Left ventricle myocardium inferior (tissue), 1 donor: ENCODE data around the gene FARS2. TPM values are rescaled to one million over a fixed set of nuclear protein-coding genes. Genes with fewer than 3 reads are reported as not detected.
A peak's percentile ranks its signal among the peaks of the same experiment; 100 is the strongest.

Experiments
- DNase-seq: peaks from one replicate; pipeline ENCODE4 v3.0.0-alpha.2; 2020
- H3K27ac ChIP-seq: fragments of 200-600 bp; replicated peaks from 2 replicates; pipeline ENCODE4 v1.8.0; 2021
- H3K27me3 ChIP-seq: fragments of 200-600 bp; 2 replicates; pipeline ENCODE4 v1.8.0; 2021; ENCODE audit warnings: low read depth
- H3K36me3 ChIP-seq: fragments of 200-600 bp; 2 replicates; pipeline ENCODE4 v1.8.0; 2021
- H3K4me1 ChIP-seq: fragments of 200-600 bp; 2 replicates; pipeline ENCODE4 v1.8.0; 2021
- H3K4me3 ChIP-seq: fragments of 200-600 bp; 2 replicates; pipeline ENCODE4 v1.8.0; 2021; ENCODE audit warnings: mild to moderate bottlenecking, moderate library complexity
- H3K9me3 ChIP-seq: fragments of 200-600 bp; replicated peaks from 2 replicates; pipeline ENCODE4 v1.8.0; 2021
- CTCF ChIP-seq: fragments of 200-600 bp; IDR thresholded peaks from 2 replicates; pipeline ENCODE4 v1.8.0; 2021; ENCODE audit warnings: antibody characterized with exemption, mild to moderate bottlenecking, borderline replicate concordance
- intact Hi-C: fragments of 100-400 bp; cut with micrococcal nuclease; formaldehyde crosslinking; loops from one replicate; pipeline ENCODE4 v1.11.0; 2022
- total RNA-seq: library from RNA; stranded (reverse); fragmentation: NEBNext Ultra II Directional; extraction: Animal tissue kit (Norgen Biotek cat#: 25700); gene quantifications from one replicate; pipeline ENCODE4 v1.2.1, GENCODE V29; 2021
- donor health status: DM: no; HTN: yes; CAD: no; lungs with severe emphysema.

FARS2 gene
- total RNA-seq, 1 donor from 2014 or later = 16.7 TPM

DNA sequence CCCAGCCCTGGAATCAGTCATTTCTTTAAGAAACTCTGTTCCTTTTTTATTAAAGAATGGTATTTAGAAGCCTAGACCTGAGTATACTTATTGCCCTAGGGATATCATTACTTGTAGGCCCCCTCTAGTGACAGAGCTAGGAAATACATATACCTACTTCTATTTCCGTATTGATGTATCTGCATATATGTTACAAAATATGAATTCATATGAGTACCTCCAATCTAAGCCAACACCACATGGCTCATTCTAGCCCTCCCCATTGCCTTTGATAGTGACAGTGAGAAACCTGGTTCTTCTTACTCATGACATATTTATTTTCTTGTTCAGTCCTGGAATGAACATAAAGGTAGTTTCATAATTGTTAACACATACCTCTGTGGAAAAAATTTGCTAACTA lies 137.2 kb downstream of the FARS2 start:
- no peak for DNase-seq
- H3K36me3 ChIP-seq = no peaks in the 10 kb centered on the region
- H3K9me3 ChIP-seq = peaks cover 8% of the 10 kb centered on the region
- no peak overlapping the region for H3K4me3 ChIP-seq
- H3K4me1 ChIP-seq = peaks cover 10% of the 10 kb centered on the region
- H3K27me3 ChIP-seq = no peaks in the 10 kb centered on the region
- peak; percentile 61 for TF ChIP-seq CTCF
- no peak overlapping the region for H3K27ac ChIP-seq
- intact Hi-C loops = no loop called here

DNA sequence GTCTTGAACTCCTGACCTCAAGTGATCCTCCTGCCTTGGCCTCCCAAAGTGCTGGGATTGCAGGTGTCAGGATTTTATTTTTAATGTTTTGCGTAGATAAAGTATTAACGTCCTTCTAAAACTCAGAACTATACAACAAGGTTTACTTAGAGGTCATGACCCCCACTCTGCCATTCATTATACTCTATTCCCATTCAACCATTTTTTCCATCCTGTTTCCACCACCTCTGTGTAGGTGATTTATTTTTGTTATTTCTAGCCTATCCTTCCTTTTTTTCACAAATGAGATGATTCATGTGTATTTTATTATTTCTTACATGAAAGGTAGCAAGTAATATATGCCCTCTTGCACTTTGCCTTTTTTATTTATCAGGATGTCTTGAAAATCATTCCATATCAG lies 138.1 kb downstream of the FARS2 start:
- H3K4me1 ChIP-seq = peaks cover 10% of the 10 kb centered on the region
- H3K27me3 ChIP-seq = no peaks in the 10 kb centered on the region
- H3K9me3 ChIP-seq = peaks cover 8% of the 10 kb centered on the region
- H3K4me3 ChIP-seq = no peak overlapping the region
- no peaks in the 10 kb centered on the region for H3K36me3 ChIP-seq
- no peak overlapping the region for H3K27ac ChIP-seq
- intact Hi-C loops = no loop called here
- no peak for DNase-seq
- no peak for TF ChIP-seq CTCF

DNA sequence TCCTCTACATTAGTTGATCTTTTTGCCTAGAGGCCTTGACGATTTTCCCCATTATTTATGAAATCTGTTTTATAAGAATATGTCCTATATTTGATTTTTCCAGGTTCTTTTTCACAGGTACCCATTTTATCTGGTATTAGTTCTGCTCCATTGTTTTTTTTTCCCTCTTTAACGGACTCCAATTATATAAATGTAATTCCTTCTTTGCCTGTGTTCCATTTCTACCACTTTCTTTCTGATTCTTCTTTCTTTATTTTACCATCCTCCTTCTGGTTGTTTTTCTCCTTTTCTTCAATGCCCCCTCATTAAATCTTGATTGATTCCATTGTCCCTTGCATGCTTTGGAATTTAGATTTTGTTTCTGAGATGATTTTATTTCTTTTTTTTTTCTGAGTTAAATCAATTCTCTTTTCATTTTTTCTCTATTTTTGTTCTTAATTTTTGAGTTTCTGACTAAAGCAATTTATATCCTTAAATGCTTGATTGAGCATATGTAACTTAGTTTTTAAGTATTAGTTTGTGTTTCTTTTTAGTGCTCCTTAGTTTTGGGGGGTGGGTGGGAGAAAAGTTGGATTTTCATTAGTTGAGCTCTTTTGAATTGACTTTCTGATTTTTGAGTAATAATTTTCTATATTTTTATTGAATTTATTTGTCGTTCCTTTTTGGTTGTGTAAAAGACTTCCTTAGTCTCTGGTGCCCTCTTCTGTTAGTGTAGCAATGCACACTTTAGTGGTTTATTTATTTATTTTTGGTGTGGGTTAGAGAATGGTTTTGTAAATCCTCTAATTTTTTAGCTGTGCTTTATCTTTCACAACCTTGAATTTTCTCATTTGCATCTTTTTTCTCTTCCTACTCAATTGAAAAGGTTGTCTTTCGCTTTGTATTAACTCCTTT lies 140.8 kb downstream of the FARS2 start:
- peak; percentile 66 for TF ChIP-seq CTCF
- H3K36me3 ChIP-seq = no peaks in the 10 kb centered on the region

GRCh38 chr6:5403076-5403475 lies 141.8 kb downstream of the FARS2 start:
- Histone ChIP-seq H3K4me3 (no peak overlapping the region), H3K27ac (no peak overlapping the region), H3K4me1 (peaks cover 10% of the 10 kb centered on the region), H3K36me3 (no peaks in the 10 kb centered on the region), H3K27me3 (no peaks in the 10 kb centered on the region), H3K9me3 (peaks cover 8% of the 10 kb centered on the region)
- TF ChIP-seq CTCF = no peak
- no peak for DNase-seq
- intact Hi-C loops = loop anchor here (5.0 kb wide), 1 partner anchor 261 kb away; no protein-coding TSS in a partner anchor

More for the DNA sequence above, 140.8 kb downstream of the FARS2 start:
- no peak overlapping the region for H3K4me3 ChIP-seq
- DNase-seq = no peak
- H3K27ac ChIP-seq = no peak overlapping the region
- H3K9me3 ChIP-seq = peaks cover 8% of the 10 kb centered on the region
- no peaks in the 10 kb centered on the region for H3K27me3 ChIP-seq
- intact Hi-C loops = loop anchor here (5.0 kb wide), 1 partner anchor 260 kb away; no protein-coding TSS in a partner anchor
- H3K4me1 ChIP-seq = peaks cover 10% of the 10 kb centered on the region

DNA sequence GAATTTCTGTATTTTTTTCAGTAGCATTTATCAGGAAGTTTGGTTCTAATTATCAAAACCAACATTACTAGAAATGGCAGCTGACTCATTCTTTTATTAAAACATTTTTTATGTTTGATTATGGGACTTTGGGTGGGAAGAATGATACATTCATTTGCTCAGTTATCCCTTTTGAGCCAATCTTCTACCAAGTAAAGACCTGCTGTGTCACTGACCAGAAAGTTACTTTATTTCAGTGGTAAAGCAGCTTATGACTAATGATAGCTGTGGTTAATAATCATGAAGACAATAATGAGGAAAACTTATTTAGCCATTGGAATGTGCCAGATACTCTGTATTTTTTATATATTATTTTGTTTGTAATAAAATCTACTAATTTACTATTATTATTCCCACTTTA lies 142.3 kb downstream of the FARS2 start:
- H3K27ac ChIP-seq = no peak overlapping the region
- TF ChIP-seq CTCF = no peak
- H3K36me3 ChIP-seq = no peaks in the 10 kb centered on the region
- intact Hi-C loops = loop anchor here (5.0 kb wide), 1 partner anchor 261 kb away; no protein-coding TSS in a partner anchor
- no peak for DNase-seq
- H3K4me1 ChIP-seq = peaks cover 10% of the 10 kb centered on the region
- no peak overlapping the region for H3K4me3 ChIP-seq
- H3K27me3 ChIP-seq = no peaks in the 10 kb centered on the region
- peaks cover 8% of the 10 kb centered on the region for H3K9me3 ChIP-seq
